Measurements from ENCODE around the gene STK24. TPM values are rescaled to one million over a fixed set of nuclear protein-coding genes. Genes with fewer than 3 reads are reported as not detected.

STK24 gene
- total RNA-seq, 2 experiments from 2014 or later = 160 to 170 TPM

- no peaks in the 10 kb centered on the region for H3K27me3 Mint-ChIP-seq
- H3K9me3 Mint-ChIP-seq = no peaks in the 10 kb centered on the region
- H3K4me1 Mint-ChIP-seq = peaks cover 48% of the 10 kb centered on the region
- peak overlapping the region; percentile 28 for H3K27ac Mint-ChIP-seq
- peaks cover 23% of the 10 kb centered on the region for H3K36me3 Mint-ChIP-seq (ENCODE audit: low read depth)
- ChIA-PET POLR2A (interaction anchor here (0.7 kb wide), 1 partner anchor 13 kb away, joined by 3 read pairs; no protein-coding TSS in a partner anchor), CTCF (interaction anchor here (1.2 to 1.6 kb wide), 4 partner anchors 9 to 14 kb away, joined by 3 to 5 read pairs (median 4); no protein-coding TSS in a partner anchor)
- DNase-seq = no peak
- no peak overlapping the region for H3K4me3 Mint-ChIP-seq
Observed at GRCh38 chr13:98495627-98496478, 81.1 kb downstream of the STK24 start.

- CTCF ChIA-PET = interaction anchor here (0.6 to 1.6 kb wide), 6 partner anchors 10 to 339 kb away, joined by 3 to 4 read pairs (median 3); no protein-coding TSS in a partner anchor
- Mint-ChIP-seq H3K4me3 (no peak overlapping the region), H3K36me3 (ENCODE audit: low read depth) (peaks cover 21% of the 10 kb centered on the region), H3K27ac (no peak overlapping the region), H3K9me3 (no peaks in the 10 kb centered on the region), H3K27me3 (no peaks in the 10 kb centered on the region), H3K4me1 (peaks cover 50% of the 10 kb centered on the region)
- no peak for DNase-seq
- POLR2A ChIA-PET = no interaction called here
Observed at GRCh38 chr13:98494769-98495168, 82.1 kb downstream of the STK24 start.

GRCh38 chr13:98493042-98493712, 83.7 kb downstream of the STK24 start:
- DNase-seq = no peak
- H3K4me3 Mint-ChIP-seq = no peak overlapping the region
- no peaks in the 10 kb centered on the region for H3K27me3 Mint-ChIP-seq
- peaks cover 13% of the 10 kb centered on the region for H3K36me3 Mint-ChIP-seq (ENCODE audit: low read depth)
- H3K9me3 Mint-ChIP-seq = no peaks in the 10 kb centered on the region
- POLR2A ChIA-PET = no interaction called here
- no peak overlapping the region for H3K27ac Mint-ChIP-seq
- CTCF ChIA-PET = interaction anchor here (1.2 to 1.6 kb wide), 2 partner anchors 11 to 16 kb away, joined by 3 to 5 read pairs; no protein-coding TSS in a partner anchor
- peaks cover 62% of the 10 kb centered on the region for H3K4me1 Mint-ChIP-seq

- H3K4me1 Mint-ChIP-seq = peaks cover 63% of the 10 kb centered on the region
- H3K27ac Mint-ChIP-seq = no peak overlapping the region
- POLR2A ChIA-PET = no interaction called here
- H3K4me3 Mint-ChIP-seq = no peak overlapping the region
- CTCF ChIA-PET = no interaction called here
- DNase-seq = no peak
- H3K36me3 Mint-ChIP-seq (ENCODE audit: low read depth) = peaks cover 10% of the 10 kb centered on the region
- no peaks in the 10 kb centered on the region for H3K9me3 Mint-ChIP-seq
- H3K27me3 Mint-ChIP-seq = no peaks in the 10 kb centered on the region
Observed at GRCh38 chr13:98492335-98493041, 84.4 kb downstream of the STK24 start.

- Mint-ChIP-seq H3K27me3 (no peaks in the 10 kb centered on the region), H3K4me1 (peaks cover 63% of the 10 kb centered on the region), H3K4me3 (no peak overlapping the region), H3K27ac (no peak overlapping the region), H3K36me3 (ENCODE audit: low read depth) (peaks cover 12% of the 10 kb centered on the region), H3K9me3 (no peaks in the 10 kb centered on the region)
- ChIA-PET POLR2A (no interaction called here), CTCF (interaction anchor here (0.7 to 1.8 kb wide), 2 partner anchors 11 to 13 kb away, joined by 4 to 5 read pairs; no protein-coding TSS in a partner anchor)
- DNase-seq = no peak
Observed at GRCh38 chr13:98490866-98491265, 86.0 kb downstream of the STK24 start.

GRCh38 chr13:98490195-98490836, 86.6 kb downstream of the STK24 start:
- POLR2A ChIA-PET = no interaction called here
- H3K4me1 Mint-ChIP-seq = peaks cover 66% of the 10 kb centered on the region

GRCh38 chr13:98489446-98490194, 87.3 kb downstream of the STK24 start:
- DNase-seq = no peak
- H3K4me1 Mint-ChIP-seq = peaks cover 72% of the 10 kb centered on the region

More at GRCh38 chr13:98490195-98490836, 86.6 kb downstream of the STK24 start:
- no peak overlapping the region for H3K27ac Mint-ChIP-seq
- CTCF ChIA-PET = interaction anchor here (0.6 to 1.8 kb wide), 2 partner anchors 11 to 353 kb away, joined by 5 read pairs; no protein-coding TSS in a partner anchor
- peaks cover 11% of the 10 kb centered on the region for H3K36me3 Mint-ChIP-seq (ENCODE audit: low read depth)
- no peak overlapping the region for H3K4me3 Mint-ChIP-seq
- no peaks in the 10 kb centered on the region for H3K9me3 Mint-ChIP-seq
- no peak for DNase-seq
- no peaks in the 10 kb centered on the region for H3K27me3 Mint-ChIP-seq

GRCh38 chr13:98488736-98489135, 88.2 kb downstream of the STK24 start:
- no peak for DNase-seq
- H3K27me3 Mint-ChIP-seq = no peaks in the 10 kb centered on the region
- H3K36me3 Mint-ChIP-seq (ENCODE audit: low read depth) = peaks cover 8% of the 10 kb centered on the region
- no peaks in the 10 kb centered on the region for H3K9me3 Mint-ChIP-seq
- ChIA-PET CTCF (no interaction called here), POLR2A (no interaction called here)
- no peak overlapping the region for H3K4me3 Mint-ChIP-seq
- no peak overlapping the region for H3K27ac Mint-ChIP-seq
- H3K4me1 Mint-ChIP-seq = peaks cover 78% of the 10 kb centered on the region

More at GRCh38 chr13:98489446-98490194, 87.3 kb downstream of the STK24 start:
- POLR2A ChIA-PET = no interaction called here
- Mint-ChIP-seq H3K27ac (no peak overlapping the region), H3K4me3 (no peak overlapping the region), H3K36me3 (ENCODE audit: low read depth) (peaks cover 9% of the 10 kb centered on the region), H3K27me3 (no peaks in the 10 kb centered on the region), H3K9me3 (no peaks in the 10 kb centered on the region)
- CTCF ChIA-PET = interaction anchor here (0.6 to 1.8 kb wide), 2 partner anchors 12 to 352 kb away, joined by 5 read pairs; no protein-coding TSS in a partner anchor

GRCh38 chr13:98487522-98487921, 89.4 kb downstream of the STK24 start:
- ChIA-PET CTCF (interaction anchor here (0.9 to 2.3 kb wide), 3 partner anchors 9 to 42 kb away, joined by 3 to 7 read pairs (median 4); no protein-coding TSS in a partner anchor), POLR2A (no interaction called here)
- no peak for DNase-seq
- Mint-ChIP-seq H3K4me1 (peaks cover 86% of the 10 kb centered on the region), H3K9me3 (no peaks in the 10 kb centered on the region), H3K27me3 (no peaks in the 10 kb centered on the region), H3K27ac (no peak overlapping the region), H3K4me3 (no peak overlapping the region), H3K36me3 (ENCODE audit: low read depth) (peaks cover 8% of the 10 kb centered on the region)

GRCh38 chr13:98487016-98487415, 89.9 kb downstream of the STK24 start:
- ChIA-PET POLR2A (no interaction called here), CTCF (interaction anchor here (0.9 to 2.3 kb wide), 5 partner anchors 10 to 166 kb away, joined by 3 to 7 read pairs (median 4); no protein-coding TSS in a partner anchor)
- H3K9me3 Mint-ChIP-seq = no peaks in the 10 kb centered on the region
- no peak overlapping the region for H3K4me3 Mint-ChIP-seq
- peaks cover 8% of the 10 kb centered on the region for H3K36me3 Mint-ChIP-seq (ENCODE audit: low read depth)
- no peak for DNase-seq
- H3K27me3 Mint-ChIP-seq = no peaks in the 10 kb centered on the region
- peaks cover 87% of the 10 kb centered on the region for H3K4me1 Mint-ChIP-seq
- H3K27ac Mint-ChIP-seq = no peak overlapping the region

- Mint-ChIP-seq H3K36me3 (ENCODE audit: low read depth) (peaks cover 10% of the 10 kb centered on the region), H3K4me1 (peaks cover 89% of the 10 kb centered on the region), H3K27me3 (no peaks in the 10 kb centered on the region), H3K4me3 (no peak overlapping the region), H3K9me3 (no peaks in the 10 kb centered on the region), H3K27ac (peak overlapping the region; percentile 14)
- ChIA-PET POLR2A (no interaction called here), CTCF (interaction anchor here (1.0 to 2.3 kb wide), 3 partner anchors 10 to 167 kb away, joined by 3 to 7 read pairs (median 4); no protein-coding TSS in a partner anchor)
- DNase-seq = no peak
Observed at GRCh38 chr13:98486412-98486811, 90.5 kb downstream of the STK24 start.

Measured in activated CD4-positive, alpha-beta T cell treated with anti-CD3 and anti-CD28 coated beads, Interleukin-2, amount 10 ng/mL, durations not matched to agents 7 days and 5 days (primary cell).